GM12878 (cell line): ENCODE results near the gene OR2J1. TPM values are rescaled to one million over a fixed set of nuclear protein-coding genes. Genes with fewer than 3 reads are reported as not detected.

ENCODE experiments used
- ATAC-seq: fragments of 200-7000 bp; cut with Tn5 transposase; 3 replicates; pipeline ENCODE4 v1.9.1; 2020; ENCODE audit warnings: mild to moderate bottlenecking, moderate library complexity
- BruUV-seq: library from RNA; stranded (reverse); fragments of 400-500 nt; replicated peaks from 2 replicates; lab custom pipeline; 2021; lab: Mats Ljungman, UMichigan
- CTCF ChIA-PET: fragments of 300-600 bp; sonication (Branson Sonifier 250); formaldehyde crosslinking; extraction: SDS; loops from one replicate; lab custom pipeline; 2021; ENCODE audit warnings: inconsistent platforms; lab: Yijun Ruan, JAX
- POLR2A ChIA-PET: fragments of 350-600 bp; formaldehyde crosslinking; extraction: SDS; loops from one replicate; lab custom pipeline; 2021; ENCODE audit warnings: inconsistent platforms; lab: Charles Lee
- RAD21 ChIA-PET: fragments of 300-600 bp; sonication (Branson Sonifier 250); formaldehyde crosslinking; loops from one replicate; lab custom pipeline; 2023; ENCODE audit warnings: antibody characterized with exemption; ENCODE audit not compliant: unreplicated experiment; lab: Charles Lee
- SMC1A ChIA-PET: fragments of 300-600 bp; sonication (Branson Sonifier 250); formaldehyde crosslinking; loops from one replicate; lab custom pipeline; 2023; ENCODE audit not compliant: unreplicated experiment, uncharacterized antibody; lab: Charles Lee
- DNase-seq: peaks from one replicate; pipeline ENCODE4 v3.0.0-alpha.2; 2011; ENCODE audit warnings: low read depth, low spot score
- FAIRE-seq: peaks from 3 replicates; lab custom pipeline; 2011; peaks lifted over from hg19 to GRCh38; lab: Jason Lieb, UNC
- H2AFZ ChIP-seq: 2 replicates; pipeline ENCODE4 v1.6.0; 2011; ENCODE audit warnings: low read depth, low read length, control low read depth; ENCODE audit not compliant: control insufficient read depth
- H3K27ac ChIP-seq: 2 replicates; pipeline ENCODE4 v1.5.1; 2011; ENCODE audit warnings: control low read depth; ENCODE audit not compliant: control insufficient read depth, insufficient read depth
- H3K27me3 ChIP-seq, 2 experiments: replicated peaks in 1 of 2; 2 replicates each; pipeline versions ENCODE4 v1.6.0 to v1.6.1; 2011; ENCODE audit warnings: low read length in 1 of 2; ENCODE audit not compliant: control insufficient read depth in 2 of 2, insufficient read depth in 2 of 2
- H3K36me3 ChIP-seq, 2 experiments: 2 replicates each; pipeline ENCODE4 v1.5.1; 2011; ENCODE audit warnings: low read length in 1 of 2; ENCODE audit not compliant: control insufficient read depth in 2 of 2, insufficient read depth in 2 of 2
- H3K4me1 ChIP-seq: 2 replicates; pipeline ENCODE4 v1.6.1; 2011; ENCODE audit warnings: mild to moderate bottlenecking, low read length, moderate library complexity, mixed read lengths; ENCODE audit not compliant: control insufficient read depth, insufficient read depth
- H3K4me2 ChIP-seq: 2 replicates; pipeline ENCODE4 v1.6.0; 2011; ENCODE audit warnings: control low read depth; ENCODE audit not compliant: control insufficient read depth, insufficient read depth
- H3K4me3 ChIP-seq: fragments of 200-600 bp; sonication (generic); 2 replicates; pipeline ENCODE4 v1.5.1; 2016
- H3K79me2 ChIP-seq: 2 replicates; pipeline ENCODE4 v1.6.0; 2011; ENCODE audit warnings: low read length; ENCODE audit not compliant: control insufficient read depth, insufficient read depth
- H3K9ac ChIP-seq: 2 replicates; pipeline ENCODE4 v1.8.0; 2011; ENCODE audit warnings: low read length, control low read depth, mixed read lengths; ENCODE audit not compliant: control insufficient read depth, insufficient read depth
- H3K9me3 ChIP-seq: replicated peaks from 3 replicates; pipeline ENCODE4 v1.5.1; 2011; ENCODE audit warnings: mild to moderate bottlenecking, low read length; ENCODE audit not compliant: control insufficient read depth, insufficient read depth
- H4K20me1 ChIP-seq: 2 replicates; pipeline ENCODE4 v1.6.0; 2011; ENCODE audit not compliant: control insufficient read depth, insufficient read depth
- CEBPB ChIP-seq, 2 experiments: fragments of 150-350 bp in 1 of 2; IDR thresholded peaks; 2 replicates each; pipeline ENCODE4 v1.6.1; 2012 to 2014; ENCODE audit warnings: low read depth in 2 of 2, low read length in 2 of 2, borderline replicate concordance in 1 of 2, inconsistent platforms in 1 of 2
- DPF2 ChIP-seq: fragments of 450-650 bp; IDR thresholded peaks from 2 replicates; pipeline ENCODE4 v1.6.1; 2017; ENCODE audit warnings: mild to moderate bottlenecking
- E4F1 ChIP-seq: fragments of 450-650 bp; IDR thresholded peaks from 2 replicates; pipeline ENCODE4 v1.6.1; 2018; ENCODE audit warnings: borderline replicate concordance, mild to moderate bottlenecking; ENCODE audit not compliant: partially characterized antibody
- IKZF2 ChIP-seq, 2 experiments: fragments of 450-650 bp; IDR thresholded peaks; 2 replicates each; pipeline ENCODE4 v1.6.1; 2017; ENCODE audit warnings: mild to moderate bottlenecking in 2 of 2, moderate library complexity in 2 of 2
- IRF5 ChIP-seq: fragments of 450-650 bp; IDR thresholded peaks from 2 replicates; pipeline ENCODE4 v1.6.1; 2017; ENCODE audit warnings: borderline replicate concordance
- JUNB ChIP-seq: IDR thresholded peaks from 2 replicates; pipeline ENCODE4 v1.6.1; 2016; ENCODE audit warnings: antibody characterized with exemption, mild to moderate bottlenecking
- KAT2A ChIP-seq: conservative IDR thresholded peaks from 2 replicates; pipeline ENCODE4 v1.6.1; 2011; ENCODE audit warnings: low read depth, low read length; ENCODE audit not compliant: control insufficient read depth
- MEF2B ChIP-seq: fragments of 450-650 bp; IDR thresholded peaks from 2 replicates; pipeline ENCODE4 v1.6.1; 2018; ENCODE audit warnings: mild to moderate bottlenecking, moderate library complexity; ENCODE audit not compliant: partially characterized antibody, poor library complexity, severe bottlenecking
- MYB ChIP-seq: fragments of 150-350 bp; IDR thresholded peaks from 2 replicates; pipeline ENCODE4 v1.6.1; 2014; ENCODE audit warnings: mild to moderate bottlenecking, low read depth, low read length, borderline replicate concordance
- SIN3A ChIP-seq: IDR thresholded peaks from 2 replicates; pipeline ENCODE4 v1.6.1; 2012; ENCODE audit warnings: low read depth, low read length, improper control_type of control experiment
- SKIL ChIP-seq: fragments of 450-650 bp; IDR thresholded peaks from 2 replicates; pipeline ENCODE4 v1.6.1; 2017; ENCODE audit warnings: mild to moderate bottlenecking, low read depth, inconsistent platforms; ENCODE audit not compliant: poor library complexity, severe bottlenecking
- SUZ12 ChIP-seq: fragments of 200-600 bp; sonication (generic); IDR thresholded peaks from one replicate; pipeline ENCODE4 v1.6.1; 2018; ENCODE audit warnings: antibody characterized with exemption, mild to moderate bottlenecking; ENCODE audit not compliant: unreplicated experiment
- ZBTB4 ChIP-seq: fragments of 450-650 bp; formaldehyde crosslinking; IDR thresholded peaks from 2 replicates; pipeline ENCODE4 v1.4.0; 2022; ENCODE audit warnings: mild to moderate bottlenecking, moderate library complexity
- ZNF207 ChIP-seq: fragments of 450-650 bp; IDR thresholded peaks from 2 replicates; pipeline ENCODE4 v1.6.1; 2014; ENCODE audit warnings: antibody characterized with exemption, mild to moderate bottlenecking, borderline replicate concordance
- ZNF384 ChIP-seq: IDR thresholded peaks from 2 replicates; pipeline ENCODE4 v1.6.1; 2012; ENCODE audit warnings: low read depth, mild to moderate bottlenecking, low read length, improper control_type of control experiment, borderline replicate concordance
- in situ Hi-C: fragments of 300-500 bp; cut with MboI; formaldehyde crosslinking; loops from 9 replicates; pipeline ENCODE4 v1.14.3; 2018; ENCODE audit warnings: mixed read lengths
- intact Hi-C: fragments of 100-400 bp; cut with micrococcal nuclease; formaldehyde crosslinking; loops from one replicate; pipeline ENCODE4 v1.14.2; 2022; ENCODE audit not compliant: unreplicated experiment
- polyA plus RNA-seq, 11 experiments: library from polyadenylated mRNA; depleted of rRNA in 4 of 11; unstranded in 6 of 11; stranded (reverse) in 5 of 11; fragments of >200 nt; fragmentation: Nextera tagmentation in 4 of 11; fragmentation: Illumina TruSeq in 1 of 11; extraction: Ambion mirVana in 4 of 11; extraction: Trizol in 1 of 11; gene quantifications; 1 replicate in 1 of 11; 2 replicates in 10 of 11; pipeline versions ENCODE4 v1.2.1 to v1.2.3, GENCODE V29; 2011 to 2016; ENCODE audit warnings: inconsistent platforms in 2 of 11, missing spikeins in 2 of 11, low read depth in 1 of 11
- total RNA-seq, 4 experiments: library from RNA; depleted of rRNA in 3 of 4; stranded (reverse); fragments of >200 nt in 3 of 4; fragmentation: Illumina TruSeq in 1 of 4; extraction: Trizol in 1 of 4; gene quantifications; 2 replicates each; pipeline versions ENCODE4 v1.2.1 to v1.2.3, GENCODE V29; 2013 to 2021

OR2J1 gene
- total and polyA plus RNA-seq, 10 of the 15 experiments (the other 5 are each of a cell fraction or from before 2014, with no cell fraction given) = not detected

GRCh38 chr6:29081312-29081711 lies 18.0 kb upstream of the OR2J1 start:
- no peak for TF ChIP-seq IRF5
- TF ChIP-seq ZNF384 = no peak
- no peak for TF ChIP-seq CEBPB (IDR thresholded peaks at IDR 0.05; ENCODE audit: borderline replicate concordance in 1 of 2, low read depth in 2 of 2, low read length in 2 of 2)
- no peak for TF ChIP-seq SKIL
- TF ChIP-seq MEF2B = no peak
- no peak for TF ChIP-seq E4F1
- no peak for TF ChIP-seq MYB
- no peak for TF ChIP-seq JUNB
- no peak for TF ChIP-seq IKZF2 (IDR thresholded peaks at IDR 0.05)
- TF ChIP-seq SUZ12 = no peak
- no peak for TF ChIP-seq ZNF207
- no peak for TF ChIP-seq KAT2A
- TF ChIP-seq DPF2 = no peak
- TF ChIP-seq ZBTB4 (CRISPR knock-in tag) = no peak
- TF ChIP-seq SIN3A = no peak
- in situ Hi-C loops (no loop called here), intact Hi-C loops (no loop called here)
- no peaks in the 10 kb centered on the region for H4K20me1 ChIP-seq
- no peak for FAIRE-seq
- H3K36me3 ChIP-seq = no peaks in the 10 kb centered on the region
- CTCF ChIA-PET = no interaction called here
- SMC1A ChIA-PET = no interaction called here
- RAD21 ChIA-PET = no interaction called here
- no peak overlapping the region for H3K4me3 ChIP-seq
- H3K27me3 ChIP-seq = no peaks in the 10 kb centered on the region
- H3K9ac ChIP-seq = no peak overlapping the region
- no peaks in the 10 kb centered on the region for H3K9me3 ChIP-seq
- H2AFZ ChIP-seq = no peak overlapping the region
- no peaks in the 10 kb centered on the region for H3K4me1 ChIP-seq
- POLR2A ChIA-PET = no interaction called here
- H3K4me2 ChIP-seq = no peak overlapping the region
- no peak overlapping the region for H3K27ac ChIP-seq
- BruUV-seq = no TSS peak
- no peak for DNase-seq
- no peaks in the 10 kb centered on the region for H3K79me2 ChIP-seq
- ATAC-seq = no peak
